GM18517 (cell line): ENCODE measurements around the gene CHRNA4.

Experiments
- ATAC-seq: cut with Tn5 transposase; IDR thresholded peaks from one replicate; pipeline ENCODE4 v1.9.1; 2021; ENCODE audit warnings: mild to moderate bottlenecking, moderate library complexity; ENCODE audit not compliant: unreplicated experiment

Gene CHRNA4

GRCh38 chr20:63364801-63365585 lies 3.8 kb upstream of the CHRNA4 start:
- no peak for ATAC-seq

- no peak for ATAC-seq
Observed at GRCh38 chr20:63363981-63364561, 2.9 kb upstream of the CHRNA4 start.

- no peak for ATAC-seq
Observed at GRCh38 chr20:63363013-63363957, 2.1 kb upstream of the CHRNA4 start.

GRCh38 chr20:63362436-63363009 lies 1.4 kb upstream of the CHRNA4 start:
- no peak for ATAC-seq

DNA sequence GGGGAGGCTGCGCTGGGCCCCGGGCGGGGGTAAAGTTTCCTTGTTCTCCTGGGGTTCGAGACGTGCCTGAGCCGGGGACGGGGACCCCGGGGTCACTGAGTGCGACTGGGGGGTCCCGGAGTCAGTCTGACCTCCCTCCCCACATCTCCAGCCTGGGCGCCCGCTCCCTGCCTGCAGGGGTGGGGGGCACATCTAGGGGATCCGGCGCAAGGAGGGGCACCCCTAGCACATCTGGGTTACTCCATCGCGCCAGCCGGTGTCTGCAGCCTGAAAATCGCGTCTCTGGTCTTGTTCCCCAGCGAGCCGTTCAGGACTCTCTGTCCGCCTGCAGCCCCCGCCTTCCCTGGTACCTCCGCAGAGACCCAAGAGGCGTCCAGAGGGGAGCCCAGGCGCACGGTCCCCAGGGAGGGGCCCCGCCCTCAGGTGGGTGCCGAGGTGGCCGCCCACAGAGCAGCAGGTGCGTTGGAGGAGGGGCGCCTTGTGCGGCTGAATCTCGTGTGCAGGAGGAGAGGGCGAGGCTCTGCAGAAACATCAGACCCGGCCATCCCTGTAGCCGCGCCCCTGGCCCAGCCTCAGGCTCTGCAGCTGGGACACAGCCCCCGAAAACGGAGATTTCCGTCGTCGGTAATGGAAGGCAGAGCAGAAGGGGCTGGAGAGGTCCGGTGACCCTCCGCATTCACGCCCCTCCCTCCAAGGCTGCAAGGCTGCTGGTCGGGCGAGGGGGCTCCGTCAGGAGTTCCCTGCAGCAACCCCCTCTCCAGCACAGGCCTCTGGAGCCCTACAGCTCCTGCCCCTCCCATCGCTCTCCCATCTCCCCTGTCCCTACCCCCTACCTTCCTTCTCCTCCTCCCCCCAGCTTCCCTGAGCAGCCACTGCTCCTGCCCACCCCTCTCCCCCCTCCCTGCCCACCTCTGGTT lies 628 bp upstream of the CHRNA4 start:
- ATAC-seq = no peak

DNA sequence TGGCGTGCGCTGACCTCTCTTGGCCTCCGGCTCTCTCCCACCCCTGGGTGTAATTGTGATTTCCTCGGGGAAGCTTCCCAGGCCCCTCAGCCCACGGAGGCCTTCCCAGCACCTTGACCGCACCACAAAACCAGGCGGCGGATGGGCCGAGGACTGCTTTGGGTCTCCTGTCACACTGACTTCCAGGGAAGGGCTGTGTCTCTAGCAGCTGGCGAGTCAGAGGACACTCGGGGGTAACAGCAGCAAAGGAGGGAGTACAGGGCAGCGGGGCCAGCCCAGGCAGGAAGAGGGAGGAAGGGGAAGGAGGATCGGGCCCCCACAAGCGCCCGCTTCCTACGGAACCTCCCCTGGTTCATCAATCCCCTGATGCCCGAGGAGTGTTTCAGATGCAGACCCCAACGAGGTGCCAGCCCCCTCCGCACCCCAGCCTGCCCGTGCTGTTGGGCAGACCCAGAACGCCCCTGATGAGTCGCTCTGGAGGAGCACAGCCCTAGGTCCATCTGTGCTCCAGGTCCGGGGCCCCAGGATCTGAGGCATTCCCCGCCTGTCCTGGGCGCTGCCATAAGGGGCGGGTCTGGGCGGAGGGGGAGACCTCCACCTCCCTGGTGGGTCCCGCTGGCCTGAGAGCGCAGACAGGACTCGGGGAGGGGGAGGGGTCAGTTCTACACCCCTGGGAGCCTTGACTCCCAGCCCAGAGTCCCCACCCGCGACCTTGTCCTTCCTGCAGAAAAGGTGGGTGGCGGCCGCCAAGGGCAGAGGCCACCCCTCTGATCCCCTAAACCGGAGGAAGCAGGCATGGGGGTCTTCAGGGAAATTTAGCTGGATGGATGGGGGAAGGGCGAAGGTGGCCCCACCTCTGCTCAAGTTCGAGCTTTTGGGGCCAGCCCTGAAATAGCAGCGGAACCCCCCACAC lies 956 bp downstream of the CHRNA4 start:
- no peak for ATAC-seq

DNA sequence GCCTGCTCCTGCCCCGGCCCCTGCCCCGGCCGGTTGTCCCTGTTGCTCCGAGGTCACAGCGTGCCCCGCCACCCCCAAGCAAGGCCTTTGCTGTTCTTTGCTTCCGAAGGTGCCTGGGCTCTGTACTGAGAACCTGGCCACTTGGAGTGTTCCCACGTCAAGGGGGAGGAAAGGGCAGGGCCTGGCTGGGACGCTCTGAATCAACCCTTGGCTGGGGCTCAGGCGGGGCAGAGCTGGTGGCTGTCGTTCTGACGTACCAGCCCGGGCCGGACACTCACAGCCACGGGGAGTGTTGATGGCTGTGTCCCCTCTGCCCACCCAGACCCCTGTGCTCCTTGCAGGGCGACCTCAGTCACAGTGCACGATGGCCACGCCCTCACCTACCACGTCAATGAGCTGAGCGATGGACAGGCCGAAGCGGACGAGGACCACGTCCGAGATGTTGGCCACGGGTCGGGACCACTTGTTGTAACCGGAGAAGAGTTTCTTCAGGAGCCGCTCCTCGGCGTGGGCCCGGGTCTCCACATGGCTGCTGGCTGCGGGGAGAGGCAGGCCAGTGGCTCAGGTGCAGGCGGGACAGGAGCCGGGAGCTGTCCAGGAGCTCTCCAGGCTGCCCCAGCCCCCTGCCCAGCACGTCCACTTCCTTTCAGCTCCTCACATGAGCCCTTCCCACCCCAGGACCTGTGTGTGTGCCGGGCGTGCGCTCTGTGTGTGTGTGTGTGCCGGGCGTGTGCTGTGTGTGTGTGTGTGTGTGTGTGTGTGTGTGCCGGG lies 1.8 kb downstream of the CHRNA4 start:
- no peak for ATAC-seq

GRCh38 chr20:63357921-63358905 lies 2.9 kb downstream of the CHRNA4 start:
- no peak for ATAC-seq

- ATAC-seq = no peak
Observed at GRCh38 chr20:63356931-63357879, 3.9 kb downstream of the CHRNA4 start.

DNA sequence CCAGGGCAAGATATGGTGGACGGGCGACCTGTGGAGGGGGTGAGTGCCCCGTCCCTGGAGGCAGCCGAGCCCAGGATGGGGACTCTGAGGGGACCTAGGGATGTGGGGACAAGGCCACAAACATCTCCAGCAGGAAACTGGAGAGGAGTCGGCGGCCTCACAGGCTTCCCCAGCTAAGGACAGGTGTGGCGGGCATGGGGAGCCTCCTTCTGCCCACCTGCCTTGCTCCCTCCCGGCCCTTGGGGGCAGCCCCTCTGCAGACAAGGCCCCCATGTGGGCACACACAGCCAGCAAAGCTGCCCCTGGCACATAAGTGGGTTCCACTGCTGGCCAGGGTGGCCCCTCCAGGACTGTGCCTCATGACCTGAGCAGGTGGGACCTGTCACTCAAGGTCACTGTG lies 4.6 kb downstream of the CHRNA4 start:
- ATAC-seq = no peak

DNA sequence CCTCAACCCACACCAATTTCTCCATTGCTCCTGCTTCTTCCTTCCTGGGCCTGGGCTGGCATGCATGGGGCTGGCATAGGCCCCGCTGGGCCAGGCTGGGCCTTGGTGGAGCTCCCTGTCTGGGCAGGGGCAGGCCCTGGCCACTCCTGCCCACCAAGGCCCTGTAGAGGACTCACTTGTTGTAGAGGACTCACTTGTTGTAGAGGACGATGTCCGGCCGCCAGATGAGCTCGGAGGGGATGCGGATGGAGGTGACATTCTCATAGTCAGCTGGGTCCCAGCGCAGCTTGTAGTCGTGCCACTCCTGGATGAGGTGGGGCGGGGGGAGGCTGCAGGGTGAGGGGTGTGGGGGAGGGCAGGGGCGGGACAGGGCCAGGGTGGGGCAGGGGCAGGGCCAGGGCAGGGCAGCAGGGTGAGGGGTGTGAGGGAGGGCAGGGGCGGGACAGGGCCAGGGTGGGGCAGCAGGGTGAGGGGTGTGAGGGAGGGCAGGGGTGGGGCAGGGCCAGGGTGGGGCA lies 5.3 kb downstream of the CHRNA4 start:
- ATAC-seq = no peak

- no peak for ATAC-seq
Observed at GRCh38 chr20:63354636-63355350, 6.4 kb downstream of the CHRNA4 start.

DNA sequence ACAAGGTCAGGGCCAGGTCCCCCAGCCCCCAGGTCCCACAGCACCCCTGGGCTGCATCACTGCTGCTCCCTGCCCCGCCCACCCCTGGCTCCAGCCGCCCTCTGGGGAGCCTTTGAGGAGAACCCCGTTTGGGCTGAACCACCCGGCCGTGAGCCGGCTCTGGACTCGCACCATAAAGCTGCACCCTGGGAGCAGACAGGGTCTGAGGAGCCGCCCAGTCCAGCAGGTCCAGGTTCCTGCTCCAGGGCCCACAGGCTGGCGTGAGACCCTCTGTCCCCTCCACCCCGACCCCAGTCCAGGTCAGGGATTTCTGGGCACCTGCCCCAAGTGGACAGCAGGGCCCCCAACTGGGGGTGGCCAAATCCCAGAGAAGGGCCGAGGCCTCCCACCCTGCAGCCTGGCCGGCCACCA lies 8.3 kb downstream of the CHRNA4 start:
- ATAC-seq = no peak

DNA sequence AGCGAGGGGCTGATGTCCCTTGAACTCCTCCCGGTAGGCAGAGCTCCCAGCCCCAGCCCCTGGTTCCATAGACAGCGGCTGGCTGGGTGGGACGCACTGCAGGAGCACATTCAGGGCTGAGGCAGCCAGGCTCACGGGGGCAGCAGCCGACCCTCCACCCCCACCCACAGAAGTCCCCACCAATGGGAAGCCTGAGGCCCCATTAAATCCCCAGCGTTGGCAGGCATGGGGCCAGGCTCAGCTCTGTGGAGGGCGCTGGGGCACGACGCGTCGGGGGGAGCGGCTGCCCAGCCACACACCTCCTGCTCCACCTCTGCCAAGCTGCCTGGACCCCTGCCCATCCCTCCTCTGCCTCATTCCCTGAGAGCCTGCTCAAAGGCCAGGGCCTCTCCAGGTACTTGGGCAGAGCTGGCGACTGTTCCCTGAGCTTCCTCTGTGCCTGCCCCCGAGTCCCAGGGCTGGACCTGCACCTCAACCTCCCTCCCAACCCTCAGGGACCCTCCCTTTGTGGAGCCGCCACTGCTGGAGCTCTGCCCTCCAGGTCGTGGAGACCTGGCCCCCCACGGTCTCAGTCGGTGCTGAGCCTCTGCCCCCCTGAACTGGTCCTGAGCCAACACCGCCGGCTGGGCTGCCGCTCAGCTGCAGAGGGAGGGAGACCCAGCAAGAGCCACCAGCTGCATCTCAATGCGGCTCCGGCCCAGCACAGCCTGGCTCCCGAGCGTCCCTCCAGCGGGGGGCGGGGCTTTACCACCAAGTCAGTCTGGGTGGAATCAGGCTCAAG lies 9.1 kb downstream of the CHRNA4 start:
- ATAC-seq = no peak
